Mesenchymal stem cell (in vitro differentiated cells and primary cell): Measurements from ENCODE around the gene APOL4.
A peak's percentile ranks its signal among the peaks of the same experiment; 100 is the strongest.

Experiments used
- DNase-seq: peaks from one replicate; pipeline ENCODE4 v3.0.0-alpha.2; 2013
- H2AFZ ChIP-seq: one replicate; pipeline ENCODE4 v1.6.1; 2013; ENCODE audit warnings: low read depth, mild to moderate bottlenecking, control low read depth, inconsistent platforms, low read length, moderate library complexity
- H2AK5ac ChIP-seq: 2 replicates; pipeline ENCODE4 v1.6.1; 2013; ENCODE audit warnings: low read length, moderate library complexity, mild to moderate bottlenecking, inconsistent platforms; ENCODE audit not compliant: severe bottlenecking
- H2BK120ac ChIP-seq: one replicate; pipeline ENCODE4 v1.6.1; 2013; ENCODE audit warnings: low read depth, mild to moderate bottlenecking, inconsistent platforms, low read length, moderate library complexity
- H2BK12ac ChIP-seq, 2 experiments: one replicate each; pipeline ENCODE4 v1.6.1; 2013; ENCODE audit warnings: inconsistent platforms in 2 of 2, low read length in 2 of 2, mild to moderate bottlenecking in 2 of 2, moderate library complexity in 2 of 2, control low read depth in 1 of 2
- H2BK15ac ChIP-seq: one replicate; pipeline ENCODE4 v1.6.1; 2013; ENCODE audit warnings: mild to moderate bottlenecking, low read depth, inconsistent platforms; ENCODE audit not compliant: poor library complexity, severe bottlenecking
- H2BK5ac ChIP-seq: 2 replicates; pipeline ENCODE4 v1.6.1; 2013; ENCODE audit warnings: low read depth, mild to moderate bottlenecking, low read length, control low read depth, inconsistent platforms; ENCODE audit not compliant: poor library complexity, severe bottlenecking
- H3K14ac ChIP-seq, 2 experiments: one replicate each; pipeline ENCODE4 v1.6.1; 2013; ENCODE audit warnings: inconsistent platforms in 2 of 2, low read length in 2 of 2, control low read depth in 1 of 2, mild to moderate bottlenecking in 1 of 2, moderate library complexity in 1 of 2
- H3K18ac ChIP-seq, 2 experiments: one replicate each; pipeline ENCODE4 v1.6.1; 2013; ENCODE audit warnings: inconsistent platforms in 2 of 2, low read length in 2 of 2, control low read depth in 1 of 2, low read depth in 1 of 2, mild to moderate bottlenecking in 1 of 2
- H3K23ac ChIP-seq, 2 experiments: one replicate each; pipeline ENCODE4 v1.6.1; 2013; ENCODE audit warnings: inconsistent platforms in 2 of 2, low read length in 2 of 2, mild to moderate bottlenecking in 2 of 2, moderate library complexity in 2 of 2, control low read depth in 1 of 2
- H3K27ac ChIP-seq: 2 replicates; pipeline ENCODE4 v1.5.1; 2013; ENCODE audit warnings: mild to moderate bottlenecking, moderate library complexity, low read length, control low read depth, inconsistent platforms; ENCODE audit not compliant: poor library complexity, severe bottlenecking
- H3K27me3 ChIP-seq, 2 experiments: 2 replicates each; pipeline versions ENCODE4 v1.6.1 to v1.7.0; 2013; ENCODE audit warnings: low read length in 2 of 2, mild to moderate bottlenecking in 2 of 2, moderate library complexity in 2 of 2, control low read depth in 1 of 2, inconsistent platforms in 1 of 2; ENCODE audit not compliant: control insufficient read depth in 1 of 2, insufficient read depth in 1 of 2
- H3K36me3 ChIP-seq, 2 experiments: 2 replicates each; pipeline versions ENCODE4 v1.6.1 to v1.7.0; 2013; ENCODE audit warnings: low read length in 2 of 2, control low read depth in 1 of 2, inconsistent platforms in 1 of 2, low read depth in 1 of 2, mild to moderate bottlenecking in 1 of 2; ENCODE audit not compliant: insufficient read depth in 2 of 2, control insufficient read depth in 1 of 2
- H3K4ac ChIP-seq, 2 experiments: one replicate each; pipeline ENCODE4 v1.6.1; 2013; ENCODE audit warnings: inconsistent platforms in 2 of 2, low read length in 2 of 2, mild to moderate bottlenecking in 2 of 2, moderate library complexity in 2 of 2, control low read depth in 1 of 2, low read depth in 1 of 2
- H3K4me1 ChIP-seq: 2 replicates; pipeline ENCODE4 v1.6.1; 2013; ENCODE audit warnings: low read depth, low read length, control low read depth; ENCODE audit not compliant: control insufficient read depth, insufficient read depth
- H3K4me2 ChIP-seq: 2 replicates; pipeline ENCODE4 v1.6.1; 2013; ENCODE audit warnings: low read length, mild to moderate bottlenecking, inconsistent platforms; ENCODE audit not compliant: poor library complexity, severe bottlenecking
- H3K4me3 ChIP-seq, 2 experiments: 2 replicates each; pipeline versions ENCODE4 v1.5.1 to v1.7.0; 2013; ENCODE audit warnings: low read length in 2 of 2, mild to moderate bottlenecking in 2 of 2, control low read depth in 1 of 2, low read depth in 1 of 2; ENCODE audit not compliant: insufficient read depth in 1 of 2
- H3K79me1 ChIP-seq: replicated peaks from 2 replicates; pipeline ENCODE4 v1.6.1; 2013; ENCODE audit warnings: mild to moderate bottlenecking, control low read depth, low read length, inconsistent platforms; ENCODE audit not compliant: poor library complexity, severe bottlenecking
- H3K9ac ChIP-seq: 2 replicates; pipeline ENCODE4 v1.7.0; 2013; ENCODE audit warnings: mild to moderate bottlenecking, low read length, moderate library complexity
- H3K9me3 ChIP-seq: 2 replicates; pipeline ENCODE4 v1.7.0; 2013; ENCODE audit warnings: mild to moderate bottlenecking, low read length; ENCODE audit not compliant: control insufficient read depth
- H4K8ac ChIP-seq: one replicate; pipeline ENCODE4 v1.6.1; 2013; ENCODE audit warnings: inconsistent platforms, mild to moderate bottlenecking, low read length, moderate library complexity
- H4K91ac ChIP-seq: one replicate; pipeline ENCODE4 v1.6.1; 2013; ENCODE audit warnings: mild to moderate bottlenecking, low read length, inconsistent platforms
- WGBS: methylation state at CpG from one replicate; pipeline ENCODE4 v1.1.7; 2013; ENCODE audit warnings: mixed read lengths; 5-methylcytosine and 5-hydroxymethylcytosine counted together

APOL4 gene

GRCh38 chr22:36182857-36183256 is 18.8 kb downstream of the APOL4 start:
- H3K23ac ChIP-seq: no peak overlapping the region
- no peaks in the 10 kb centered on the region for H3K36me3 ChIP-seq
- H3K9me3 ChIP-seq: no peaks in the 10 kb centered on the region
- no peak overlapping the region for H3K18ac ChIP-seq
- no peak overlapping the region for H3K4me3 ChIP-seq
- H3K27ac ChIP-seq: no peak overlapping the region
- H2BK5ac ChIP-seq: no peak overlapping the region
- no peaks in the 10 kb centered on the region for H3K4me1 ChIP-seq
- H2BK120ac ChIP-seq: no peak overlapping the region
- no peak overlapping the region for H3K14ac ChIP-seq
- no peak overlapping the region for H2BK12ac ChIP-seq
- H4K91ac ChIP-seq: no peak overlapping the region
- no peak overlapping the region for H2AFZ ChIP-seq
- H3K79me1 ChIP-seq: no peaks in the 10 kb centered on the region
- peaks cover 0 to 42% of the 10 kb centered on the region in 2 experiments for H3K27me3 ChIP-seq
- no peak overlapping the region for H3K9ac ChIP-seq
- 90% methylated on average over 6 of the region's 6 CpGs for WGBS
- no peak for DNase-seq
- no peak overlapping the region for H4K8ac ChIP-seq
- H3K4ac ChIP-seq: no peak overlapping the region
- H3K4me2 ChIP-seq: no peak overlapping the region
- no peak overlapping the region for H2AK5ac ChIP-seq
- H2BK15ac ChIP-seq: no peak overlapping the region

- H3K4me1 ChIP-seq: no peaks in the 10 kb centered on the region
- H3K79me1 ChIP-seq: no peaks in the 10 kb centered on the region
- H2BK12ac ChIP-seq: no peak overlapping the region
- H2AK5ac ChIP-seq: no peak overlapping the region
- peaks cover 0 to 42% of the 10 kb centered on the region in 2 experiments for H3K27me3 ChIP-seq
- H4K8ac ChIP-seq: no peak overlapping the region
- H3K36me3 ChIP-seq: no peaks in the 10 kb centered on the region
- no peak overlapping the region for H2BK5ac ChIP-seq
- H3K4me2 ChIP-seq: no peak overlapping the region
- no peak overlapping the region for H4K91ac ChIP-seq
- no peak overlapping the region for H3K9ac ChIP-seq
- H2BK15ac ChIP-seq: no peak overlapping the region
- H3K23ac ChIP-seq: no peak overlapping the region
- H3K27ac ChIP-seq: no peak overlapping the region
- no peak overlapping the region for H2BK120ac ChIP-seq
- no peak overlapping the region for H3K4ac ChIP-seq
- DNase-seq: no peak
- H2AFZ ChIP-seq: no peak overlapping the region
- no peak overlapping the region for H3K18ac ChIP-seq
- no peaks in the 10 kb centered on the region for H3K9me3 ChIP-seq
- no peak overlapping the region for H3K4me3 ChIP-seq
- no peak overlapping the region for H3K14ac ChIP-seq
- WGBS: 72% methylated on average over 7 of the region's 7 CpGs
Measured at GRCh38 chr22:36182056-36182455, 19.6 kb downstream of the APOL4 start.

DNA sequence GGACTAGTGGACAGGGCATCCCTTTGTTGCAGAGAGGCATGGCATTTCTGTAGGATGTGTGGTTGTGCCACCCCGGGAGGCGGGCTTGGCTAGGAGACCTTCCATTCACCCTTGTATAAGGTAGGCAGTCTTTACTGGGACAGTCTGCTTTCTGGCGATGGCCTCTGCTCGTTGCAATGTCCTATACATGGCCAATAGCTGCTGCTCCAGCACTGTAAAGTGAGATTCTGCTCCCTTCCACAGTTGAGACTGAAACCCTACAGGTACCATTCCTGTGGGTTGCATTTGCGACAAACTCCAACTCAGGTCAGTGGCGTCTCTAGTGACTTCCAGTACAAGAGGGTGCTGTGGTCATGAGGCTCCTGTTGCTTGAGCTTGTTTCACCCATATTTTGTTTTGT is 20.7 kb downstream of the APOL4 start:
- Histone ChIP-seq H3K27ac (no peak overlapping the region), H4K8ac (no peak overlapping the region), H3K14ac (no peak overlapping the region), H3K9ac (no peak overlapping the region), H3K4me2 (no peak overlapping the region), H3K4me3 (no peak overlapping the region), H3K79me1 (no peaks in the 10 kb centered on the region), H2BK5ac (no peak overlapping the region), H3K4ac (no peak overlapping the region), H2BK15ac (no peak overlapping the region), H2BK120ac (no peak overlapping the region), H4K91ac (no peak overlapping the region), H3K4me1 (no peaks in the 10 kb centered on the region), H3K27me3 (peaks cover 0 to 37% of the 10 kb centered on the region in 2 experiments), H3K23ac (no peak overlapping the region), H3K9me3 (no peaks in the 10 kb centered on the region), H3K18ac (no peak overlapping the region), H2AK5ac (no peak overlapping the region), H2AFZ (no peak overlapping the region), H3K36me3 (no peaks in the 10 kb centered on the region), H2BK12ac (no peak overlapping the region)
- no peak for DNase-seq
- WGBS: 92% methylated on average over 6 of the region's 6 CpGs

DNA sequence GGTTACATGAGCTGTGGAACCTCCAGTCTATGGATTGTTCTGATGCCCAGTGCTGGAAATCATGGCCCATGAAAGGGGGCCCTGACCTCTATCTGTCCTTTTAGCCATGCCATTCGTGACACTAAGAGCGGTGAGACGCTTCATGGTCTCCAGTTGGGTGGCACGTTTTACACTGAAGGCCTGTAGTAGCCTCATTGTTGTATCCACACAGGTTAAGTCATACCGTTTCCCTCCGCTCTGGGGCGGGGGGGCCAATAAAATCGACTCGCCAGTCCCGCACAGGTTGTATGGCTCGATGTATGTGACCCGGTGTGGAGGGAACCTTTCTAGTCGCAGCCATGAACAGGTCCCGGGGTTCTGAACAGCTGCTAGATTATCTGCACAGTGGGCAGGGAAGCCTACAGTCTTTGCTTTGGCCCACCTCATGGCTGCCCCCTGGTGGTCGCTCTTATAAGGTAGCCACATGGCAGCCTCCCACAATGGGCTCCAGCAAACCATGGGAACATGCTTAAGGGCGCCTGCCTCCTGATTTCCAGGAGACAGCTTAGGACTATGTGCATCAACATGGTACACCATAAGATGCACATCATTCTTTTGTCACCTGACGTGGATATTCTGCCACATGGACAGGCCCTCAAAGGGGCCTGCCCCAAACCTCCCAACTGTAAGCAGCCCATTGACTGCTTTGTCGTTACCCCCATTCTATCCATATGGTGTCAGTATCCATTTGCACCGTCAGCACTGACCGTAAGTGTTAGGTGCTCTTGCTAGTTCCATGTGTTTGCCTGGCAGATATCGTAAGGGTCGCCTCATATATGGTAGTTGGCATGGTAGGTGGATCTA is 21.4 kb downstream of the APOL4 start:
- no peak overlapping the region for H3K4me3 ChIP-seq
- H3K18ac ChIP-seq: no peak overlapping the region
- no peak overlapping the region for H3K23ac ChIP-seq
- no peak overlapping the region for H2AFZ ChIP-seq
- H3K9ac ChIP-seq: no peak overlapping the region
- H3K36me3 ChIP-seq: no peaks in the 10 kb centered on the region
- H4K8ac ChIP-seq: peak overlapping the region; percentile 38
- H3K9me3 ChIP-seq: no peaks in the 10 kb centered on the region
- H2BK15ac ChIP-seq: no peak overlapping the region
- H3K27me3 ChIP-seq: peaks cover 0 to 31% of the 10 kb centered on the region in 2 experiments
- H3K27ac ChIP-seq: no peak overlapping the region
- no peak overlapping the region for H4K91ac ChIP-seq
- H2BK12ac ChIP-seq: no peak overlapping the region
- no peak overlapping the region for H2BK120ac ChIP-seq
- no peak overlapping the region for H3K4me2 ChIP-seq
- no peak overlapping the region for H2BK5ac ChIP-seq
- no peak overlapping the region for H2AK5ac ChIP-seq
- no peak overlapping the region for H3K4ac ChIP-seq
- peak; percentile 62 for DNase-seq
- no peaks in the 10 kb centered on the region for H3K4me1 ChIP-seq
- WGBS: 61% methylated on average over 22 of the region's 22 CpGs
- no peak overlapping the region for H3K14ac ChIP-seq
- H3K79me1 ChIP-seq: no peaks in the 10 kb centered on the region
